ENCODE data around the gene DACH1.
"Not testable (repeated sequence)": the region's sequence is repeated elsewhere in the genome, so short reads cannot be mapped to it uniquely, and the experiment has no call there.

Gene DACH1

DNA sequence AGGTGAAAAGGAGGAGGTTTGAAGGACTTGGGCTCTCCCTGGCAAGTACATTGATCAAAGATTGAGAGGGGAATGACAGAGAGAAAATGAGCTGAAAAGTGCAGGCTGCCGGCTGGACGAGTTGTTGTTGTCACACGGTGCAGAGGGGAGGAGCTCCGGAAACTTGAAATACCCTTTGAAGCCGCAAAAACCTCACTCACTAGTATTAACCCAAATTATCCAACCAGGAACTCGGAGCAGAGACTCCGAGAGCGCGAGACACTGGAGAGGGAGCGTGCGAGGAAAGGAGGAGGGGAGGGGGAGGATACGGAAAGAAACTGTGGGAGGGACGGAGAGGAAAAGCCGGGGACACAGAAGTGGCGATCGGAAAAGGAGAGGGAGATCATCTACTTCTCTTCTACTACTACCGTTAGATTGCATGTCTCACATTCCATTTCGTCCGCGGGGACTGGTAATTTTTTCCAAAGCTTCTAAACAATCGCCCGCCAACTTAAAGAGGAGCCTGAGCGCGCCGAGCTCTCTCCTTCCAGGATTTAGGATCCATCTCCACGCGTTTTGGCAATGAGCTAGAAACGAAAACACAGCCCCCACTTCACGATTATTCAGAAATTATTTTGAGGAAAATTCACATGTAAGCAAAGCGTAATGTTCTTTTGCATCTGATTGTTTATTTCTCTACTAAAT lies at the start of gene DACH1:
TSS of gene DACH1 (minus strand) at position 74 of the 684 bp plus-strand sequence.
- no peak for DNase-seq

DNA sequence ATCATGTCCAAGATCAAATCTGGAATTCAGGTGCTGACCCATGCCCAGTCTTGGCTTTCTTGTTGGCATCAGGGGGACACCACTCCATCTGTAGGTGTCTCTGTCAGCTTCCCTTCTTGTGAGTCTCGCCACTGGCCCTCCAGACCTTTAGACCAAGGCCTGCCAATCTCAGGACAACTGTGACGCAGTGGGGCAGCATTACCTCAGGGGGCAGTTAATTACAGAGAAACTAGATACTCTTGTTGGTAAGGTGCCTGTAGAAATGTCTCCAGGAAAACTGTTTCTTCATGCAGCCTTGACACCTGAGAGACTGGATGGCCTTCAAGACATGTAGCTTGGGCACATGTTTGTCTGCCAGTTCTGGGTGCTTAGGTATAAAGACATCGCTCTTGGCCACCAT lies 46.7 kb upstream of the DACH1 start:
- no peak for DNase-seq

DNA sequence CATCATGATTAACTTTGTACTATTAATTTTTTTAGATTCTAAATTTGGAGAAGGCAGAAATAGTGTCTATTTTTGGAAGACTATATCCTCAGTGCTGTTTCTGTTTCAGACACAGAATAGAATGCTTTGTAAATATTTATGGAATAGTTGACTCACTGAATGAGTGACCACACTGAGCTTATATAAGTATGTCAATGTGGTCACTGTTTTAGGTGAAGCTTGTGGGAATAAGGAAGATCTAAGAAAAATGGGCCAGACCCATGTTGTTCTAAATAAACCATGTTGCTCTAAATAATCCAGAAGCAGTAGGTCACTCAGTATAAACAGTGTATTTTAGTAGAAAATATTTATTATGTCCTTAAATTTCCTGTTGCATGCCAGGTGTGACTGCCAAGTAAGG lies 45.5 kb upstream of the DACH1 start:
- DNase-seq: no peak

DNA sequence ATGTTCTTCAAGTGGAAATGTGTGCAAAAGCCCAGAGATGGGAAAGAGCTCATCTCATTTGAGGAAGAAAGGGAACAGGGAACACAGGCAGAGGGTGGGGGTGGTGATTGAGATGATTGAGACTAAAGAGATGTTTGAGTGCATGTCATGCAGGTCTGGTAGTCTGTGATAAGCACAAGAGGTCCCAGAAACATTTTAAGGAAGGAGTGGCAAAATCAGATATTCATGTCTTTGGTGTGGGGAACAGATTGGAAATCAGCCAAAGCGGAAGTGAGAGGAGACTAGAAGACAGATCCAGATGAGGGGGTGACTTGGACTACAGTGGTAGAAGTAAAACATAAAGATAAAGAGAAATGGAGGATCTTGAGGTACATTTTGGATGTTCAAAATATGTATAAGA lies 39.4 kb upstream of the DACH1 start:
- DNase-seq: no peak

DNA sequence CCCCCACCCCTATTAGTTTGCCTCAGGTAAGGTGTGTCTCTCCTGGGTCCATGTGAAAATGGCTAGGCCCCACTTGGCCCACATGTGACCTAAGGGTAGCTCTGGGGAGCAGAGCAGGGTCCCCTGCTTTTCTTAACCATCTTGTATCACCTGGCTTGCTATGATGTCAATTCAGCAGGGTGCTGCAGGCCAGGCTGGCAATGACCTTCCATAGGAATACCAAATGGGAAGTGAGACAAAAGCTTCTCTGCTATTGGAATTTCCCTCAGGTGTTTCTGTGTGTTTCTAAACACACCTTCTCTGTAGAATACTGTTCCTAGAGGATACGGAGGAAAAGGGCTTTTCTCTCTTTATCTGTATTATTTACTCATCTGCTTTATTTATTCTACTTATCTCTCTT lies 35.7 kb upstream of the DACH1 start:
- DNase-seq: no peak

DNA sequence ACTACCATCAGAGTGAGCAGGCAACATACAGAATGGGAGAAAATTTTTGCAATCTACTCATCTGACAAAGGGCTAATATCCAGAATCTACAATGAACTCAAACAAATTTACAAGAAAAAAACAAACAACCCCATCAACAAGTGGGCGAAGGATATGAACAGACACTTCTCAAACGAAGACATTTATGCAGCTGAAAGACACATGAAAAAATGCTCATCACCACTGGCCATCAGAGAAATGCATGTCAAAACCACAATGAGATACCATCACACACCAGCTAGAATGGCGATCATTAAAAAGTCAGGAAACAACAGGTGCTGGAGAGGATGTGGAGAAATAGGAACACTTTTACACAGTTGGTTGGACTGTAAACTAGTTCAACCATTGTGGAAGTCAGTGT lies 26.5 kb upstream of the DACH1 start:
- DNase-seq: not testable (repeated sequence)

DNA sequence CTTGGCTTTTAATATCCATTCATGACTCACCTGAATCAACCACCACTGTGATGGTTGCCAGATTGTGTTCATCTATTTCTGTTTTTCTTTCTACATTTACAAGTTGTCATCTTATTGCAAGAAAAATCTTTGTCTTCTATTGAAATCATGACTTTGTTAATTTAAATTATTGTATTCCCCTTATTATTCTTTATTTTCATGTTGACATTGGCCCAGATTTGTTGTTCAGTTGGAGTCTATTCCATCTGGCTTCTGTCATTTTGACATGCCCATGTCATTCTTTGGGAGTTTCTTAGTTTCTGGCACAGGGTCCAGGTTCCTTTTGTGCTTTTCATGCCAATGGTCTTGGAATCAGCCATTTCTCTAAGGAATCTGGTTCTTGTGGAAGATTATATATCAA lies 19.9 kb upstream of the DACH1 start:
- DNase-seq: no peak

DNA sequence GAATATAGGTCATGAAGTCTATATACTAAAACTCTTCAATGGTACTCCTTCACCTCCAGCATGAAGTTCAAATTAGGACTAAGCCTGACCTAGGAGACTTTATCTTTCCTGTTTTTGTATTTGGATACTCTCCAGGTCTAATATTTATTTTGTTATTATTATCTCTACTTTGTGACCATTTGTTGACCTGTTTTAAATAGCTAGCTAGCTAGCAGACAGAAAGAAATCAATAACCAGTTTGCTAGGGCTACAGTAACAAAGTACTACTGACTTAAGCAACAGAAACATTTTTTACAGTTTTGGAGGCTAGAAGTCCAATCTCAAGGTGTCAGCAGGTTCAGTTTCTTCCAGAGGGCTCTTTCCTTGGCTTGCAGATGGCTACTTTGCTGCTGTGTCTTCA lies 15.1 kb upstream of the DACH1 start:
- DNase-seq: no peak

DNA sequence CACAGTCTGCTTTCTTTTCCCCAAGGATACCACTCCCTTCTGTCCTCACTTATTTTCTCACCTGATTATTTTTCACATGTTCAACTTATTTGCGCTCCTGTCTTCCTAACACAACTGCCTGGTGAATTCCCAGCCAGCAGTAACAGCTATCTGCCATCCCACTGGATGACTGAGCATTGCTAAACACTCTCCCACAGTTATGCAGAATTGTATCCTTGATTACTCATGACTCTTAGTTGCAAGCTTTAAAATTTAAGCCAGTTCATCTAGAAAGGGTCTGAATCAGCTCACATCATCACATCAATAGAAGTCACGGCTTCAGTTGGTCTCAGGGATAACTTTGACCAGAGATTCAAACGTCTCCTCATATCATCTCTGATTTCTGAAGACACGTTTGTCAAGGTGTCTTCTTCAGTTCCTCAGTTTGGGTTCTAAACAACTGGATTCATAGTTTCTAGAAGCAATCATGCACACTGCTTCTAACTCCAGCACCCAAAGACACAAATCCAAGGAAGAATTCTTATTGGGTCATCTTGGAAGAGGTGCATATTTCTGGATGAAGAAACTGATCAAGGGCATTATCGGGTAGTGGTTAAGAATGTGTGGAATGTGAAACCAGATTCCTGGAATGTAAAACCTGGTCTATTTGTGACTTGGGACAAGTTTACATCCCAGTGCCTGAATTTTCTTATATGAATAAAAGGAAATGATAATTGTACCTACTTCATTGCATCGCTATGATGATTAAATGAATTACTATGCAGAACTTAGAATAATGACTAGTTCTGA lies 13.9 kb upstream of the DACH1 start:
- no peak for DNase-seq

DNA sequence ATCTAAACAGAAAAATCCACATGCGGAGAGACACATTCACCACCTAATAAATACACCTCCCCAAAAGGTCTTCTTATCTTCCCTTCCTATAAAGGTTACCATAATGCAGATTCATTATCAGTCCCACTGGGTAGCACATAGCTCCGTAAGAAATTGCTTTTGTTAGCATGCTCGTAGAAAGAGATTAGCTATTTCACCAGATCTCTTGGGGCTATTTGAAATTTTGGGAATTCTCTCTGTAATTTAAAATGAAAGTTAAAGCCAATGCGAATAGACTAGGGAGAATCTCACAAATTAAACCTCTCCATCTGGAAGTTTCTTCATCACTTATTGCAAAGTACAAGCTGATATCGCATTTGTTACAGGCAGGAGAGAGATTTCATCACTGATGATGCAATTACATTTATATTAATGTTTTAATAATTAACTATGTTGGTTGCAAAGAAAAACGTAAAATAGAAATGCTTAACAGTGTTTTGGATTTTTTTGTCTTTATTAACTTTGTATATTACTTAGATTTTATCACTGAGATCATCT lies 12.9 kb upstream of the DACH1 start:
- DNase-seq: no peak

DNA sequence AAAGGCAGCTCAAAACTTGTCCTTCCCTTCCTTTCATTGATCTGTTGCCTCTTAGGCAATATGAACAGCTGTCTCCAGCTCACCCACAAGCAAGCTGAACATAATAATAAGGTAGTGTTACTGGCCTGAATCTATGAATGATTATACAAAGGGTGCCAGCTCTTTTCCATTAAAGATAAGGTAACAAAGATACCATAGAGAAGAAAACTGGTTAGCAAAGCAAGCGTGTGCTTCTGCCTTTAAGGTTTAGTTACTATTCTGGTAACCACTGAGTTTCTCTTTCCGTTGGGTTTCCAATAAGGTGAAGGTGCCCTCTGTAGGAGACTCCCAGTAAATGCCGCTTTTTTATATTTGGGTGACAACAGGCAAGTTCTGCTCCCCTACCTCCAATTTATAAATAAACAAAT lies 12.1 kb upstream of the DACH1 start:
- no peak for DNase-seq

DNA sequence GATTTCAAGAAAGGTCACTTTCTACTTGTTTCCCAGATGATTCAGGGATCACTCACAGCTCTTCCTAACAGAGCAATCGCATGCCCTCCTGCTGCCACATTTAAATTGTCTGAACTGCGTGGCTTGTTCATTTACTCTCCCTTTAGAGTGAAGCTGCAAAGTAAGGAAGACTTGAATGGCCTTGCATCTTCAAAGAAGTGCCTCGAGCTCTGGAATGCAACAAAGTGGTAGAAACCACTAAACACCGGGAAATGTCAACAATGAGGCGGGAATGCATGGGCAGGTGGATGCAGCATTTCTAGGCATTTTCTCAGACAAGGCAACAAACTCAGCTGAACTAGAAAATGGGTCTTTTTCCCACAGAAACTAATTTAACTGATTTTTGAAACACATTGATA lies 10.3 kb upstream of the DACH1 start:
- no peak for DNase-seq

DNA sequence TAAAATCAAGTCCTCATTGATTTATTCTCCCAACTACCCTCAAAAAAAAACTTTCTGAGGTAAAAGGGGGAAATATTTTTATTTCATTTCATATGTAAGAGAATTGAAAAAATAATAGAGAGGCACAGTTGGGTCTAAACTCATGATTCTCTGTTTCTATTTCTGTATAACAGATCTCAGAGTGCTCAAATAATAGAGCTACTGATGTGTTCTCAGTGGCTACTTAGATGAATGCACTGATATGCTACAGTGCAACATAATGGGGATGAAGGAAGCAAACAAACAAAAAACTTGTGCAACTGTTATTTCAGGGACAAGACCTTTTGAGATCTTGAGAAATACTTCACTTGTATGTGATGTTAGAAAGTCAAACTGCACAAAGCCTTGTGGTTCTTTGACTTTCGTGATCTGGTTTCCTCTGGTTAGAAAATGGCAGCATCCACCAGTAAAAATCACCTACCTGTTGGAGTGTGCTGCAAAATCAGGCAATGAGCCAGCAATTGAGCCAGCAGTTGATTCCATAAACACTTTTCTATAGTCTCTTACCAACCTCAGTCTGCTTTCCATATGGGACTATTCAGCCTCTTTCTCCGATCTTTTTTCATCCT lies 9.7 kb upstream of the DACH1 start:
- DNase-seq: no peak

DNA sequence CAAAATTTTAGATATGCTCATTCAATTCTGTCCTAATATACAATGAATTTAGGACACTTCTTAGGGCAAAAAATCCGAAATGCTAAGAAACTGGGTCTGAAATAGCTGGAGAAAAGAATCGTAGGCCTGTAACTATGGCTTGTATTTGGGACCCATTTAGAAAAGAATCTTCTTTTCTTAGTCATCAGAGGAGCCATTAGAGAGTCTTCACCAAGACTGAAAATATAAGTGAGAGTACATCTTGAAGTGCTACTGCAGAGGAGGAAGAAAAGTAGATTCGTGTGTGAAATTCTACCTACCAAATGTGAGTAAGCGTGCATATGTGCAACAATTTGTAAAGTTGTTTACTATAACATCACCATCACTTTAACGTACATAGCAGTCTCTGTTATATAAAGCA lies 8.8 kb upstream of the DACH1 start:
- DNase-seq: no peak

DNA sequence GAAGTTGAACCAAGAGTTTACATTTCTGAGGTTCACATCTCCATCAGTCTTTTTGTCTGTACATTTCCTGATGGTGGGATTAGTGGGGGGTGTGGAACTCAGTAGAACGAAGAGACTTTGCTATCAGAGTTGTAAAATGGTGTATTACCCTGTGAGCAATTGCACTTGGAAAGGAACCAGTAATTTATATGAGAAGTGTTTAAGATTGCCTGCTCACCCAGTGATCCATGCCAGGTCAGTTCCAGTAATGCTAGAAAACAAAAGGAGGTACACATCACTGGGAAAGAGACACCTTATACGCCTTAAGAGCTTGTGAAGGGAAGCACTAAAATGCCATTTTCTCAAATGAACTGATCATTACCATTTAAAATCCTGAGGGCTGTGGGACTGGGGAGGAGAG lies 7.5 kb upstream of the DACH1 start:
- no peak for DNase-seq

DNA sequence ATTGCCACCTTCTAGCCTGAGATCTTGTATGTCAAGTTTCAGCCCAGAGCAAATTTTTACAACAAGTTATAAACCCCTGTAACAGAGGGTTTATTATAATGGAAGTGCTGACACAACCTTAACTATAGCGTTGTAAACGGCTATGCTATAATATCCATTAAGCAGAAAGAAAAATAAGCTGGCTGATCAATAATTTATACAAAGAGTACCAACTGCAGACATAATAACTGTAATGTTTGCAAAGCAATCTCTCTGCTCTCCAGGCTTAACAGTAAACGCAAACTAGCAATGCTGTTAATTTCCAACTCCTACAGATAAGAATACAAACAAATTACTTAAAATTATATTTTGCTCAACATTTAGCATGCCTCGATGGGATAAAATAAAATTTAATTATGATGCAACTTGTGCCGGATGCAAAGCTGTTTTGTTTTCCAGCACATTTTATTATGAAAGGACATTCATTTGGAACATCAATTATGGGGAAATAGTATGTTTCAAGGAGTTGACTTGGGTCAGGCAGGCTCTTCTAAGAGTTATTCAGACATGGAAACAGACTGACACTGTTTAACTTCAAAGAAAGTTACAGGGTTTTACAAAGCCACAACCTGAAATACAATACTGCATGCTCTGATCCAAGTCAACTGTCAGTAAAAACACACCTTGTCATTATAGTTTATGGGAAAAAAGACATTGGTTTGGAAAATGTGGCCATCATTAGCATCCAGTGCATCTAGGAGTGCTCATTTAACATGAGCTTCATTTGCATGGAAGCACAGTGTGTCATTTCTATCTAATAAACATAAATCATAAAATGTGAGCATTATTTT lies 6.6 kb upstream of the DACH1 start:
- no peak for DNase-seq

DNA sequence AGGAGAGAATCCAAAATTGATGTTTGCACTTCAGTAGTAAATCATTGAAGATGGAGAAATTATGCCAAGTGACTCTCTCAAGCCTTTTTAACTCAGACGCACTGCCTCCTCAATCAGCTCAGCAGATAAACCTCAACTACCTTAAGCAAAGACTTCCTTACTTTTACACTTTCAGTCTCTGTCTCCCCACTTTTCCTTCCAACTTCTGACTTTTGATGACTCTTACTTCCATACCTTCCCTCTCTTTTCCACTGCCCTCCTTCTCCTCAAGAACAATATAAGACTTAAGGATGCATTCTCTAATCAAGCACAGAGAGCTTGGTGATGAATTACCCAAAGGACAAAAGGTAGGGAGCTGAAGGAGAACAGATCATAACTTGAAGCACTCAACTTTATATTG lies 4.8 kb upstream of the DACH1 start:
- no peak for DNase-seq

DNA sequence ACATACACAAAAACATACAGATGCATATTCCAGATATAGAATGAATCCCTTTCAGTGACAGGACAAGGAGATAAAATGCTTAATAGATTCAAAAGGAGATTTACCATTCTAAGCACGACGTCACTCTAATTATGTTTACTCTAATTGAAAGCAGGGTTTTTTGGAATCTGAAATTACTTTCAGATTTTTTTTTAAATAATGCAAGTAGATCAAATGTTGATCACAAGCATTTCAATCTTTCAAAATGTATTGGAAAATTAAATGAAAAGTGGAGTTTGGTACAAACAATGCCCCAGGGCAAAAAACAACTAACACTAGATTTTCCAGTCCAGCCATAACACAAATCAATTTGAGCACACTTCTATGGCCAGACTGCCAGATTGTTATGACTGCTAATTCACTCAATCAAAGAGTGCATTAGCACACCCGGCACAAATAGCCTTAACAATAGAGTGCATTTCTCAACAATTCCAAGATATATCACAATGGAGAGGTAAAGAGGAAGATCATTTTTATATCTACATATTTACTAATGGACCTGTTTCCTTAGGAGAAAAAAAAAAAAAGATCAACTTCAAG lies 4.3 kb upstream of the DACH1 start:
- DNase-seq: no peak

DNA sequence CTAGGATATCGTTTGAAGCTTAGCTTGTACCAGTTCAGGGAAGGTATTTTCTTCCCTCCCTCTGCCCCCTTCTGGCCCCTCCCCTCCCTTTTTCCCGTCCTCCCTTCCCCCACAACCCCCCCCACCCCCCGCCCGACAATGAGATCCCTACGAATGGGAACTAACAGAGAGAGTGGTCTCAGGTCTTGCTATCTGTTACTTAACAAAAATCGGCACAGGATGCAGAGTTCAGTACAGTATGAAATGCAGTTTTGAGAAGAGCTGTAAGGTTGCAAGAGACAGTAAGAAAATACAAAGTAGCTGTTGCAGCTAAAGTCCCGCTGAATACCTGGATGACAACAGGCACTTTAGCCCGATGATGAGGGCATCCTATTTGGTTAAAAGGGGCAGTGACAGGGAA lies 3.1 kb upstream of the DACH1 start:
- DNase-seq: no peak

DNA sequence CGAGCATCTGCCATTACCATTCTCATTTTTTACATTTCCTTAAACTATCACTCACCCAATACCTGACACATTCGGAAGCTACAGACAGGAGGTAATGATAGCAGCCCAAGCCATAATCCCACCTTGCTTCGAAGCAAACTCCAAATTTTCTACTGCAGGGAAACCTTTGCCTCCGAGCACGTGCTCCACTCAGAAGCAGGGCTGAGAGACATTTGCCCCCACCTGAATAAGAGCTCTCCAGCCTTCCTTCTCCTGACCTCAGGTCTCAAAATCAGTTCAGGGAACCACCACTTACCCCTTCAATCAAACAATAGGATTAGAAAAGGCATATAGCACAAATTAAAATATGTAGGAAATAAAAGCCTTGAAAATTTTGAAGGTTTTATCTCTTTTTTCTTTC lies 2.3 kb upstream of the DACH1 start:
- DNase-seq: no peak

DNA sequence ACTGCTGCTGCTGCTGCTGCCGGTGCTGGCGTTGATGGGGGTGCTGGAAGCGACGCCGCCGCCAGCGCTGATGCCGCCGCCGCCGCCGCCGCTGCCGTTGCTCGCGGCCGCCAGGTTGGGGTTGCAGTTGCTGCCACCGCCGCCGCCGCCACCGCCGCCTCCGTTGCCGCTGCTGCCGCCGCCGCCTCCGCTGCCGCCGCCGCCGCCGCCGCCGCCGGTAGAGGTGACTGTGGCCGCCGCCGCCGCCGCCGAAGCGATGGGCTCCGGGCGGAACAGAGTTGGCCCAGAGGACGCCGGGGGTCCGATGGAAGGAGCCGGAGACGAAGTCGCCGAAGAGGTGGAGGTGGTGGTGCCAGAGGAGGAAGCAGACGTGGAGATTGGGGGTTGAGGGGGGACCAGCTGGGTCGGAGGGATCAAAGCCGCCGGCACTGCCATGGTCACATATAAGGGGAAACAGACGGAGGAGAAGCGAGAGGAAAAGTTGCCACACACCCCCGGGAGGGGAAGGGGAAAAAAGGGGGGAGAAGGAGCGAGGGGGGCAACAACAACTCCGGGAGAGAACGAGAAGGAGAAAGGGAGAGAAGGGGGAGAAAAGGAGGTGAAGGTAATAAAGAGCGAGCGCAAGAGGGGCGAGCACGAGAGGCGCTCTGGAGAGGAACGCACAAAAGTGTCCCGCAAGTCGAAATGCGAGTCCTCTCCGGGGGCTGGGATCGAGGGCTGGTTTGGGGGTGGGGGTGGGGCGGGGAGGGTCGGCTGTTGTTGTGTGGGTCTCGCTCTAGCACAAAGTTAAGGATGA lies 471 bp downstream of the DACH1 start:
- DNase-seq: peak in 1 of 2 donors; percentile 4

DNA sequence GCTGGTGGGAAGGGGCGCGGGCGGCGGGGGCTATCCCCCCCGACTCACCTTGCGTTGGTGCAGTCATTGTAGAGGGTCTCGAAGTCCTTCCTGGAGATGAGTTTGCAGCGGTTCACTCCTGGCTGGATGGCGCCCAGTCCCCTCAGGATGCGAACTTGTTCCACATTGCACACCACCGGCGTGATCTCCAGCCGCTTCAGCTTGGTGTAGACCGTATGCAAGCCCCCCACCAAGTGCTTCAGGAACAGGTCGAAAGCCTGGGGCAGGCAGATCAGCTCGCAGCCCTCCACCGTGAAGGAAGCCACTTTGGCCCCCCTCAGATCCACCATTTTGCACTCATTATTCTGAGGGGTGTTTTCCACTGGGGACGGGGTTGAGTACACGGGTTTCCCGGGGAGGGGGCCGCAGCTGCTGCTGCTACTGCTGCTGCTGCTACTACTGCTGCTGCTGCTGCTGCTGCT lies 1.1 kb downstream of the DACH1 start:
- DNase-seq: no peak
